ENCODE data around the gene MAGT1. TPM values are rescaled to one million over a fixed set of nuclear protein-coding genes. Genes with fewer than 3 reads are reported as not detected.
A peak's percentile ranks its signal among the peaks of the same experiment; 100 is the strongest.

Gene MAGT1
- polyA plus RNA-seq, 1 of the 3 experiments (the other 2 are of a cell fraction) = 24.1 TPM

- Histone ChIP-seq H3K36me3 (replicated peaks in 1 of 2; ENCODE audit: control insufficient read depth in 1 of 2, insufficient read depth in 2 of 2, low read length in 1 of 2) (no peaks in the 10 kb centered on the region), H3K4me1 (ENCODE audit: control insufficient read depth in 1 of 2, insufficient read depth in 2 of 2, low read depth in 1 of 2, low read length in 1 of 2) (0 out of 4 replicates have a peak, but pooled peaks cover 0 to 4% of the 10 kb centered on the region in 2 experiments), H3K9ac (no peak overlapping the region), H3K27me3 (ENCODE audit: insufficient read depth) (no peaks in the 10 kb centered on the region), H3K9me2 (no peaks in the 10 kb centered on the region), H3K4me3 (ENCODE audit: low read depth in 2 of 2, low read length in 1 of 2) (no peak overlapping the region), H2AFZ (ENCODE audit: low read depth) (no peak overlapping the region), H3K27ac (ENCODE audit: low read depth in 2 of 2, low read length in 1 of 2) (peak overlapping the region in 1 of 2 experiments; percentile 29; a peak in 1 of 4 replicates), H4K20me1 (ENCODE audit: insufficient read depth) (no peaks in the 10 kb centered on the region), H3K79me2 (ENCODE audit: insufficient read depth) (no peaks in the 10 kb centered on the region), H3F3A (replicated peaks; ENCODE audit: insufficient read depth) (no peaks in the 10 kb centered on the region), H3K9me3 (no peaks in the 10 kb centered on the region; the same call in 1 of the 2 replicates), H3K4me2 (no peak overlapping the region)
- 39% methylated on average over 3 of the region's 3 CpGs for WGBS (ENCODE audit: low lambda C conversion rate)
- ChIA-PET POLR2A (no interaction called here), CTCF (no interaction called here)
- no peak for DNase-seq
- TF ChIP-seq GABPA (IDR thresholded peaks at IDR 0.05; ENCODE audit: low read depth) = no peak
- TF ChIP-seq YY1 (IDR thresholded peaks at IDR 0.05; ENCODE audit: low read depth) = no peak
Observed at GRCh38 chrX:77937291-77937690, 42.1 kb upstream of the MAGT1 start.

- Histone ChIP-seq H3K4me1 (ENCODE audit: control insufficient read depth in 1 of 2, insufficient read depth in 2 of 2, low read depth in 1 of 2, low read length in 1 of 2) (0 out of 4 replicates have a peak, but pooled peaks cover 0 to 4% of the 10 kb centered on the region in 2 experiments), H3K79me2 (ENCODE audit: insufficient read depth) (no peaks in the 10 kb centered on the region), H3K9me2 (no peaks in the 10 kb centered on the region), H3K4me3 (ENCODE audit: low read depth in 2 of 2, low read length in 1 of 2) (no peak overlapping the region), H3K9ac (no peak overlapping the region), H3K36me3 (replicated peaks in 1 of 2; ENCODE audit: control insufficient read depth in 1 of 2, insufficient read depth in 2 of 2, low read length in 1 of 2) (no peaks in the 10 kb centered on the region), H3K4me2 (no peak overlapping the region), H3K9me3 (no peaks in the 10 kb centered on the region; the same call in 1 of the 2 replicates), H3F3A (replicated peaks; ENCODE audit: insufficient read depth) (no peaks in the 10 kb centered on the region), H4K20me1 (ENCODE audit: insufficient read depth) (no peaks in the 10 kb centered on the region), H2AFZ (ENCODE audit: low read depth) (no peak overlapping the region), H3K27ac (ENCODE audit: low read depth in 2 of 2, low read length in 1 of 2) (no peak overlapping the region), H3K27me3 (ENCODE audit: insufficient read depth) (no peaks in the 10 kb centered on the region)
- POLR2A ChIA-PET = no interaction called here
- no peak for DNase-seq
- TF ChIP-seq EP300 (IDR thresholded peaks at IDR 0.05; ENCODE audit: borderline replicate concordance in 1 of 2, low read depth in 1 of 2, low read length in 1 of 2) = no peak
- TF ChIP-seq MAX (IDR thresholded peaks at IDR 0.05; ENCODE audit: low read depth) = no peak
- TF ChIP-seq RCOR1 (IDR thresholded peaks at IDR 0.05; ENCODE audit: low read length) = no peak
- TF ChIP-seq SIN3A (IDR thresholded peaks at IDR 0.05; ENCODE audit: borderline replicate concordance, low read depth, low read length) = no peak
- TF ChIP-seq, protein P1, sequence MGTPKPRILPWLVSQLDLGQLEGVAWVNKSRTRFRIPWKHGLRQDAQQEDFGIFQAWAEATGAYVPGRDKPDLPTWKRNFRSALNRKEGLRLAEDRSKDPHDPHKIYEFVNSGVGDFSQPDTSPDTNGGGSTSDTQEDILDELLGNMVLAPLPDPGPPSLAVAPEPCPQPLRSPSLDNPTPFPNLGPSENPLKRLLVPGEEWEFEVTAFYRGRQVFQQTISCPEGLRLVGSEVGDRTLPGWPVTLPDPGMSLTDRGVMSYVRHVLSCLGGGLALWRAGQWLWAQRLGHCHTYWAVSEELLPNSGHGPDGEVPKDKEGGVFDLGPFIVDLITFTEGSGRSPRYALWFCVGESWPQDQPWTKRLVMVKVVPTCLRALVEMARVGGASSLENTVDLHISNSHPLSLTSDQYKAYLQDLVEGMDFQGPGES (IDR thresholded peaks at IDR 0.05; ENCODE audit: low read depth, low read length) = no peak
- no peak for TF ChIP-seq GATA2 (CRISPR knock-in tag; IDR thresholded peaks at IDR 0.05)
- no peak for TF ChIP-seq MEF2A (IDR thresholded peaks at IDR 0.05; ENCODE audit: borderline replicate concordance, low read depth)
- no peak for TF ChIP-seq FOXM1 (IDR thresholded peaks at IDR 0.05; ENCODE audit: low read depth)
- TF ChIP-seq RFX5 (IDR thresholded peaks at IDR 0.05; ENCODE audit: low read length) = no peak
- CTCF ChIA-PET = no interaction called here
Observed at GRCh38 chrX:77936299-77936698, 41.1 kb upstream of the MAGT1 start.

DNA sequence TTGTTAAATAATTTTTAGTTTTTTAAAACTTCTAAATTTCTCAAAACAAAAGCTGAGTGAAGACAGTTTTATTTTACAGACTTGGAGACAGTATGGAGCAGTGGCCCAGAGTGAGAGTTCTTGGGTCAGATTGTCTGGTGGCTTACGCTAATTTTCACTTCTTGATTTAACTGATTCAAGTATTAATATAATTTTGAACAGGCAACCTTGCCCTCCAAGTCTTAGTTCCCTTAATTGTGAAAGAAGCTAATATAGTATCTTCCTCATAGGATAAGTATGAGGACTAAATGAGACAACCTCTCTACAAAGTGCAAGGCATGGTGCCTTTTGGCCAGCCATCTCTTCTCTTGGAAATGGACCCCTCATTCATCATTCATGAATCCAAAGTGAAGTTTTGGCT is 40.7 kb upstream of the MAGT1 start:
- ChIA-PET CTCF (interaction anchor here (0.8 to 1.2 kb wide), 2 partner anchors 8 to 88 kb away, joined by 3 to 4 read pairs; no protein-coding TSS in a partner anchor), POLR2A (no interaction called here)
- H3F3A ChIP-seq (replicated peaks; ENCODE audit: insufficient read depth) = no peaks in the 10 kb centered on the region
- no peak overlapping the region for H3K27ac ChIP-seq (ENCODE audit: low read depth in 2 of 2, low read length in 1 of 2)
- H4K20me1 ChIP-seq (ENCODE audit: insufficient read depth) = no peaks in the 10 kb centered on the region
- no peaks in the 10 kb centered on the region for H3K79me2 ChIP-seq (ENCODE audit: insufficient read depth)
- no peak overlapping the region for H3K4me3 ChIP-seq (ENCODE audit: low read depth in 2 of 2, low read length in 1 of 2)
- H3K27me3 ChIP-seq (ENCODE audit: insufficient read depth) = no peaks in the 10 kb centered on the region
- no peak overlapping the region for H3K4me2 ChIP-seq
- no peak overlapping the region for H3K9ac ChIP-seq
- no peaks in the 10 kb centered on the region for H3K9me2 ChIP-seq
- H3K36me3 ChIP-seq (replicated peaks in 1 of 2; ENCODE audit: control insufficient read depth in 1 of 2, insufficient read depth in 2 of 2, low read length in 1 of 2) = no peaks in the 10 kb centered on the region
- H3K4me1 ChIP-seq (ENCODE audit: control insufficient read depth in 1 of 2, insufficient read depth in 2 of 2, low read depth in 1 of 2, low read length in 1 of 2) = 0 out of 4 replicates have a peak, but pooled peaks cover 0 to 4% of the 10 kb centered on the region in 2 experiments
- WGBS (ENCODE audit: low lambda C conversion rate) = 37% methylated on average over 1 of the region's 1 CpG
- H2AFZ ChIP-seq (ENCODE audit: low read depth) = no peak overlapping the region
- DNase-seq = no peak
- H3K9me3 ChIP-seq = no peaks in the 10 kb centered on the region; the same call in 1 of the 2 replicates
- no peak for TF ChIP-seq TAF1 (IDR thresholded peaks at IDR 0.05; ENCODE audit: borderline replicate concordance, low read depth, low read length)
- no peak for TF ChIP-seq GATA2 (CRISPR knock-in tag; IDR thresholded peaks at IDR 0.05)
- TF ChIP-seq RCOR1 (IDR thresholded peaks at IDR 0.05; ENCODE audit: low read length) = no peak
- no peak for TF ChIP-seq NFIC (IDR thresholded peaks at IDR 0.05; ENCODE audit: borderline replicate concordance)
- TF ChIP-seq CTCF (IDR thresholded peaks at IDR 0.05) = no peak
- no peak for TF ChIP-seq POLR2AphosphoS5 (IDR thresholded peaks at IDR 0.05; ENCODE audit: low read depth, low read length)
- TF ChIP-seq TEAD4 (IDR thresholded peaks at IDR 0.05; ENCODE audit: borderline replicate concordance, insufficient read depth) = no peak
- no peak for TF ChIP-seq MXI1 (IDR thresholded peaks at IDR 0.05; ENCODE audit: low read depth, low read length)
- no peak for TF ChIP-seq TCF12 (IDR thresholded peaks at IDR 0.05)
- no peak for TF ChIP-seq RFX5 (IDR thresholded peaks at IDR 0.05; ENCODE audit: low read length)
- TF ChIP-seq SMC3 (IDR thresholded peaks at IDR 0.05; ENCODE audit: low read depth, low read length) = no peak
- no peak for TF ChIP-seq GABPA (IDR thresholded peaks at IDR 0.05; ENCODE audit: low read depth)
- no peak for TF ChIP-seq NRF1 (IDR thresholded peaks at IDR 0.05; ENCODE audit: low read depth, low read length)
- TF ChIP-seq YY1 (IDR thresholded peaks at IDR 0.05; ENCODE audit: low read depth) = no peak
- TF ChIP-seq SIN3A (IDR thresholded peaks at IDR 0.05; ENCODE audit: borderline replicate concordance, low read depth, low read length) = no peak
- TF ChIP-seq CHD2 (IDR thresholded peaks at IDR 0.05; ENCODE audit: low read length, partially characterized antibody) = no peak
